SK-N-SH treated with all-trans-retinoic acid at 6 μM for 48 hours (cell line): ENCODE results near the gene ZBTB42.

Experiments
- ARNTL ChIP-seq: fragments of 450-650 bp; formaldehyde crosslinking; IDR thresholded peaks from 2 replicates; pipeline ENCODE4 v1.5.0; 2020; ENCODE audit warnings: low read depth, mild to moderate bottlenecking, moderate library complexity, borderline replicate concordance
- GLIS3 ChIP-seq: fragments of 250-450 bp; sonication (Bioruptor Pico); IDR thresholded peaks from 2 replicates; pipeline ENCODE4 v1.5.0; 2020; ENCODE audit warnings: mild to moderate bottlenecking, moderate library complexity
- ISL1 ChIP-seq: fragments of 250-450 bp; sonication (Bioruptor Pico); IDR thresholded peaks from 2 replicates; pipeline ENCODE4 v2.1.2; 2022; ENCODE audit warnings: mild to moderate bottlenecking, moderate library complexity
- RARB ChIP-seq: fragments of 250-450 bp; sonication (Bioruptor Pico); IDR thresholded peaks from 2 replicates; pipeline ENCODE4 v1.8.0; 2021; ENCODE audit warnings: mild to moderate bottlenecking, moderate library complexity
- ZFP30 ChIP-seq: fragments of 450-650 bp; formaldehyde crosslinking; IDR thresholded peaks from 2 replicates; pipeline ENCODE4 v1.5.0; 2022; ENCODE audit warnings: mild to moderate bottlenecking, moderate library complexity
- ZNF565 ChIP-seq: fragments of 450-650 bp; formaldehyde crosslinking; conservative IDR thresholded peaks from 2 replicates; pipeline ENCODE4 v1.5.0; 2020; ENCODE audit warnings: low read depth, mild to moderate bottlenecking, moderate library complexity
- ZNF70 ChIP-seq: fragments of 450-650 bp; formaldehyde crosslinking; IDR thresholded peaks from 2 replicates; pipeline ENCODE4 v1.5.0; 2020; ENCODE audit warnings: mild to moderate bottlenecking, moderate library complexity
- ZNF8 ChIP-seq: fragments of 450-650 bp; formaldehyde crosslinking; IDR thresholded peaks from 2 replicates; pipeline ENCODE4 v1.5.0; 2020; ENCODE audit warnings: mild to moderate bottlenecking, moderate library complexity
- TF ChIP-seq, protein P1 (sequence below): fragments of 250-450 bp; sonication (Bioruptor Pico); IDR thresholded peaks from 2 replicates; pipeline ENCODE4 v1.5.1; 2020; ENCODE audit warnings: low read depth, mild to moderate bottlenecking, moderate library complexity
- TF ChIP-seq, protein P2 (sequence below): fragments of 250-450 bp; sonication (Bioruptor Pico); IDR thresholded peaks from 2 replicates; pipeline ENCODE4 v1.5.1; 2021; ENCODE audit warnings: mild to moderate bottlenecking, moderate library complexity
- TF ChIP-seq, protein P3 (sequence below): fragments of 250-450 bp; sonication (Bioruptor Pico); IDR thresholded peaks from 2 replicates; pipeline ENCODE4 v1.8.0; 2020; ENCODE audit warnings: mild to moderate bottlenecking, moderate library complexity, borderline replicate concordance
- TF ChIP-seq, protein P4 (sequence below): fragments of 250-450 bp; sonication (Bioruptor Pico); IDR thresholded peaks from 2 replicates; pipeline ENCODE4 v1.5.0; 2020; ENCODE audit warnings: mild to moderate bottlenecking, moderate library complexity

DNA sequence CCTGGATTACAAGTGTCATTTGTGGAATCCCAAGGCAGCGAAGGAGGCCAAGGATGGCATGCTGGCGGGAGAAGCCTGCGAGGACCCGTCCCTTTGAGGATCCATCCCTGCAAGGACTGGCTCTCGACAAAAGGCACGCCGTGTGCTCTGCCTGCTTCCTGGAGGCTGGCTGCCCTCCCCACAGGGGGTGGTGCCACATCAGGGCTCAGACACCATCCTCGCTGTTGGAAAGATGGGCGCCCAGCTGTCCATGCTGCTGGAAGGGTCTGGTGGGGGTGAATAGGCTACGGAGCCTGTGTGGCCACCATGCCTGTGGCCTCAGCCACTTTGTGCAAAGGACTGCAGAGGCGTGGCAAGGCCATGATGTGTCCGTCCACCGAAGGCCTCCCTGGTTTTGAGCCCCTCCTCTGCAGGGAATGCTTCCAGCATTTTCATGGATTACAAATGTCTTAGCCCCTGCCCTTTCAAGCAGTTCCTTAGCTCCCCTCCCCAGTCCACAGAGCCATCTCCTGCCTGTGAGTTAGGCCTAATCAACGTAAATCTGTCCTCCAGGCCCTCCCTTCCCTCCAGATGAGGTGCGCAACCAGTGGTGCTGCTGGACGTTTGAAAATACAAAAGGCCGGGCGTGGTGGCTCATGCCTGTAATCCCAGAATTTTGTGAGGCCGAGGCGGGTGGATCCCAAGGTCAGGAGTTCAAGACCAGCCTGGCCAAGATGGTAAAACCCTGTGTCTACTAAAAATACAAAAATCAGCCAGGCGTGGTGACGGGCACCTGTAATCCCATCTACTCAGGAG is 22.1 kb downstream of the ZBTB42 start:
- TF ChIP-seq, protein P1, sequence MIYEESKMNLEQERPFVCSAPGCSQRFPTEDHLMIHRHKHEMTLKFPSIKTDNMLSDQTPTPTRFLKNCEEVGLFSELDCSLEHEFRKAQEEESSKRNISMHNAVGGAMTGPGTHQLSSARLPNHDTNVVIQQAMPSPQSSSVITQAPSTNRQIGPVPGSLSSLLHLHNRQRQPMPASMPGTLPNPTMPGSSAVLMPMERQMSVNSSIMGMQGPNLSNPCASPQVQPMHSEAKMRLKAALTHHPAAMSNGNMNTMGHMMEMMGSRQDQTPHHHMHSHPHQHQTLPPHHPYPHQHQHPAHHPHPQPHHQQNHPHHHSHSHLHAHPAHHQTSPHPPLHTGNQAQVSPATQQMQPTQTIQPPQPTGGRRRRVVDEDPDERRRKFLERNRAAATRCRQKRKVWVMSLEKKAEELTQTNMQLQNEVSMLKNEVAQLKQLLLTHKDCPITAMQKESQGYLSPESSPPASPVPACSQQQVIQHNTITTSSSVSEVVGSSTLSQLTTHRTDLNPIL (CRISPR knock-in tag): no peak
- TF ChIP-seq ZFP30 (CRISPR knock-in tag) (no peak), ARNTL (CRISPR knock-in tag) (no peak), ZNF565 (no peak), ZNF70 (no peak), ZNF8 (CRISPR knock-in tag) (no peak), ISL1 (CRISPR knock-in tag) (no peak), GLIS3 (CRISPR knock-in tag) (no peak), RARB (CRISPR knock-in tag) (no peak)
- TF ChIP-seq, protein P2, sequence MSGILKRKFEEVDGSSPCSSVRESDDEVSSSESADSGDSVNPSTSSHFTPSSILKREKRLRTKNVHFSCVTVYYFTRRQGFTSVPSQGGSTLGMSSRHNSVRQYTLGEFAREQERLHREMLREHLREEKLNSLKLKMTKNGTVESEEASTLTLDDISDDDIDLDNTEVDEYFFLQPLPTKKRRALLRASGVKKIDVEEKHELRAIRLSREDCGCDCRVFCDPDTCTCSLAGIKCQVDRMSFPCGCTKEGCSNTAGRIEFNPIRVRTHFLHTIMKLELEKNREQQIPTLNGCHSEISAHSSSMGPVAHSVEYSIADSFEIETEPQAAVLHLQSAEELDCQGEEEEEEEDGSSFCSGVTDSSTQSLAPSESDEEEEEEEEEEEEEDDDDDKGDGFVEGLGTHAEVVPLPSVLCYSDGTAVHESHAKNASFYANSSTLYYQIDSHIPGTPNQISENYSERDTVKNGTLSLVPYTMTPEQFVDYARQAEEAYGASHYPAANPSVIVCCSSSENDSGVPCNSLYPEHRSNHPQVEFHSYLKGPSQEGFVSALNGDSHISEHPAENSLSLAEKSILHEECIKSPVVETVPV (CRISPR knock-in tag): no peak
- TF ChIP-seq, protein P3, sequence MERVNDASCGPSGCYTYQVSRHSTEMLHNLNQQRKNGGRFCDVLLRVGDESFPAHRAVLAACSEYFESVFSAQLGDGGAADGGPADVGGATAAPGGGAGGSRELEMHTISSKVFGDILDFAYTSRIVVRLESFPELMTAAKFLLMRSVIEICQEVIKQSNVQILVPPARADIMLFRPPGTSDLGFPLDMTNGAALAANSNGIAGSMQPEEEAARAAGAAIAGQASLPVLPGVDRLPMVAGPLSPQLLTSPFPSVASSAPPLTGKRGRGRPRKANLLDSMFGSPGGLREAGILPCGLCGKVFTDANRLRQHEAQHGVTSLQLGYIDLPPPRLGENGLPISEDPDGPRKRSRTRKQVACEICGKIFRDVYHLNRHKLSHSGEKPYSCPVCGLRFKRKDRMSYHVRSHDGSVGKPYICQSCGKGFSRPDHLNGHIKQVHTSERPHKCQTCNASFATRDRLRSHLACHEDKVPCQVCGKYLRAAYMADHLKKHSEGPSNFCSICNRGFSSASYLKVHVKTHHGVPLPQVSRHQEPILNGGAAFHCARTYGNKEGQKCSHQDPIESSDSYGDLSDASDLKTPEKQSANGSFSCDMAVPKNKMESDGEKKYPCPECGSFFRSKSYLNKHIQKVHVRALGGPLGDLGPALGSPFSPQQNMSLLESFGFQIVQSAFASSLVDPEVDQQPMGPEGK (CRISPR knock-in tag): no peak
- TF ChIP-seq, protein P4, sequence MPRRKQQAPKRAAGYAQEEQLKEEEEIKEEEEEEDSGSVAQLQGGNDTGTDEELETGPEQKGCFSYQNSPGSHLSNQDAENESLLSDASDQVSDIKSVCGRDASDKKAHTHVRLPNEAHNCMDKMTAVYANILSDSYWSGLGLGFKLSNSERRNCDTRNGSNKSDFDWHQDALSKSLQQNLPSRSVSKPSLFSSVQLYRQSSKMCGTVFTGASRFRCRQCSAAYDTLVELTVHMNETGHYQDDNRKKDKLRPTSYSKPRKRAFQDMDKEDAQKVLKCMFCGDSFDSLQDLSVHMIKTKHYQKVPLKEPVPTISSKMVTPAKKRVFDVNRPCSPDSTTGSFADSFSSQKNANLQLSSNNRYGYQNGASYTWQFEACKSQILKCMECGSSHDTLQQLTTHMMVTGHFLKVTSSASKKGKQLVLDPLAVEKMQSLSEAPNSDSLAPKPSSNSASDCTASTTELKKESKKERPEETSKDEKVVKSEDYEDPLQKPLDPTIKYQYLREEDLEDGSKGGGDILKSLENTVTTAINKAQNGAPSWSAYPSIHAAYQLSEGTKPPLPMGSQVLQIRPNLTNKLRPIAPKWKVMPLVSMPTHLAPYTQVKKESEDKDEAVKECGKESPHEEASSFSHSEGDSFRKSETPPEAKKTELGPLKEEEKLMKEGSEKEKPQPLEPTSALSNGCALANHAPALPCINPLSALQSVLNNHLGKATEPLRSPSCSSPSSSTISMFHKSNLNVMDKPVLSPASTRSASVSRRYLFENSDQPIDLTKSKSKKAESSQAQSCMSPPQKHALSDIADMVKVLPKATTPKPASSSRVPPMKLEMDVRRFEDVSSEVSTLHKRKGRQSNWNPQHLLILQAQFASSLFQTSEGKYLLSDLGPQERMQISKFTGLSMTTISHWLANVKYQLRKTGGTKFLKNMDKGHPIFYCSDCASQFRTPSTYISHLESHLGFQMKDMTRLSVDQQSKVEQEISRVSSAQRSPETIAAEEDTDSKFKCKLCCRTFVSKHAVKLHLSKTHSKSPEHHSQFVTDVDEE (CRISPR knock-in tag): no peak
